HCT116 (cell line): ENCODE data around the gene DERA. TPM values are rescaled to one million over a fixed set of nuclear protein-coding genes. Genes with fewer than 3 reads are reported as not detected.

ENCODE experiments used
- ATAC-seq: fragments of 200-7000 bp; cut with Tn5 transposase; 2 replicates; pipeline ENCODE4 v1.9.1; 2020; ENCODE audit warnings: mild to moderate bottlenecking, moderate library complexity
- BruUV-seq: library from RNA; stranded (reverse); fragments of 400-500 nt; replicated peaks from 2 replicates; lab custom pipeline; 2021; lab: Mats Ljungman, UMichigan
- CTCF ChIA-PET: fragments of 300-600 bp; sonication (Branson Sonifier 250); formaldehyde crosslinking; loops from one replicate; lab custom pipeline; 2021; ENCODE audit warnings: antibody characterized with exemption; lab: Charles Lee
- POLR2A ChIA-PET: fragments of 300-600, 350-600 bp; sonication (Branson Sonifier 250); formaldehyde crosslinking; loops from one replicate; lab custom pipeline; 2021; ENCODE audit warnings: antibody characterized with exemption; lab: Charles Lee
- RAD21 ChIA-PET, 2 experiments: fragments of 300-600 bp; sonication (Branson Sonifier 250); formaldehyde crosslinking; loops; one replicate each; lab custom pipeline; 2023; ENCODE audit warnings: low total read pairs in 2 of 2; ENCODE audit not compliant: uncharacterized antibody in 2 of 2, unreplicated experiment in 2 of 2, low non-redundant PET in 1 of 2; lab: Charles Lee
- DNase-seq: peaks from one replicate; pipeline ENCODE4 v3.0.0-alpha.2; 2010; ENCODE audit warnings: low read depth, low spot score
- H2AFZ ChIP-seq: fragments of 200-600 bp; shearing (Covaris generic), sonication (generic); 2 replicates; pipeline ENCODE4 v1.6.1; 2017; ENCODE audit warnings: low read depth, mixed run types, mixed read lengths, antibody characterized with exemption, low read length; ENCODE audit not compliant: poor library complexity, severe bottlenecking
- H3K27ac ChIP-seq: 2 replicates; pipeline ENCODE4 v1.5.1; 2012; ENCODE audit warnings: low read depth, low read length
- H3K27me3 ChIP-seq: fragments of 200-600 bp; sonication (generic); 2 replicates; pipeline ENCODE4 v1.6.1; 2016; ENCODE audit warnings: mixed run types, low read length, mixed read lengths; ENCODE audit not compliant: insufficient read depth
- H3K36me3 ChIP-seq, 2 experiments: fragments of 200-500 bp in 1 of 2; fragments of 200-600 bp in 1 of 2; sonication (Bioruptor generic) in 1 of 2; sonication (generic) in 1 of 2; 2 replicates each; pipeline versions ENCODE4 v1.5.1 to v1.6.1; 2014 to 2016; ENCODE audit warnings: low read length in 2 of 2, inconsistent platforms in 1 of 2, mixed read lengths in 1 of 2, mixed run types in 1 of 2; ENCODE audit not compliant: insufficient read depth in 2 of 2, control insufficient read depth in 1 of 2
- H3K4me1 ChIP-seq, 2 experiments: fragments of 200-600 bp in 1 of 2; sonication (generic) in 1 of 2; 2 replicates each; pipeline versions ENCODE4 v1.5.1 to v1.6.1; 2012 to 2017; ENCODE audit warnings: low read length in 2 of 2, inconsistent platforms in 1 of 2, mild to moderate bottlenecking in 1 of 2, mixed read lengths in 1 of 2, mixed run types in 1 of 2, moderate library complexity in 1 of 2; ENCODE audit not compliant: insufficient read depth in 2 of 2, control insufficient read depth in 1 of 2
- H3K4me2 ChIP-seq: fragments of 200-600 bp; sonication (generic); 2 replicates; pipeline ENCODE4 v1.6.1; 2017; ENCODE audit warnings: mixed run types, low read length, mixed read lengths
- H3K4me3 ChIP-seq, 2 experiments: fragments of 200-600 bp in 1 of 2; sonication (generic) in 1 of 2; replicated peaks in 1 of 2; 2 replicates each; pipeline ENCODE4 v1.5.1; 2011 to 2016; ENCODE audit warnings: low read length in 2 of 2, control low read depth in 1 of 2, low read depth in 1 of 2, mild to moderate bottlenecking in 1 of 2, mixed read lengths in 1 of 2, mixed run types in 1 of 2
- H3K79me2 ChIP-seq: fragments of 200-600 bp; sonication (generic); 2 replicates; pipeline ENCODE4 v1.6.1; 2017; ENCODE audit warnings: mild to moderate bottlenecking, mixed run types, low read length, moderate library complexity, mixed read lengths; ENCODE audit not compliant: insufficient read depth
- H3K9ac ChIP-seq: fragments of 200-600 bp; sonication (generic); 2 replicates; pipeline ENCODE4 v1.6.1; 2016; ENCODE audit warnings: low read length, mixed read lengths
- H3K9me2 ChIP-seq: fragments of 200-600 bp; sonication (generic), shearing (Covaris generic); 2 replicates; pipeline ENCODE4 v1.6.1; 2017; ENCODE audit warnings: mixed run types, mild to moderate bottlenecking, moderate library complexity; ENCODE audit not compliant: insufficient read depth
- H3K9me3 ChIP-seq, 2 experiments: fragments of 200-500 bp in 1 of 2; fragments of 200-600 bp in 1 of 2; sonication (Bioruptor generic) in 1 of 2; sonication (generic) in 1 of 2; 2 replicates each; pipeline ENCODE4 v1.6.1; 2014 to 2017; ENCODE audit warnings: low read length in 2 of 2, mixed read lengths in 2 of 2, inconsistent platforms in 1 of 2, low read depth in 1 of 2, mild to moderate bottlenecking in 1 of 2, mixed run types in 1 of 2, moderate library complexity in 1 of 2; ENCODE audit not compliant: control insufficient read depth in 1 of 2, insufficient read depth in 1 of 2
- H4K20me1 ChIP-seq: fragments of 200-600 bp; sonication (generic), shearing (Covaris generic); 2 replicates; pipeline ENCODE4 v1.6.1; 2017; ENCODE audit warnings: mixed run types, mild to moderate bottlenecking, moderate library complexity; ENCODE audit not compliant: insufficient read depth
- CBX3 ChIP-seq: IDR thresholded peaks from 2 replicates; pipeline ENCODE4 v1.6.1; 2012; ENCODE audit warnings: low read depth
- CEBPB ChIP-seq: IDR thresholded peaks from 2 replicates; pipeline ENCODE4 v1.6.1; 2012; ENCODE audit warnings: low read depth
- EZH2 ChIP-seq: fragments of 200-600 bp; sonication (generic); IDR thresholded peaks from 2 replicates; pipeline ENCODE4 v1.6.1; 2017; ENCODE audit warnings: antibody characterized with exemption, mixed run types
- REST ChIP-seq: IDR thresholded peaks from 2 replicates; pipeline ENCODE4 v1.6.1; 2012; ENCODE audit warnings: low read depth
- SIN3A ChIP-seq: IDR thresholded peaks from 2 replicates; pipeline ENCODE4 v1.6.1; 2012; ENCODE audit warnings: low read depth
- ZNF274 ChIP-seq: fragments of 200-500 bp; sonication (Bioruptor generic); IDR thresholded peaks from 2 replicates; pipeline ENCODE4 v1.6.1; 2014; ENCODE audit warnings: mild to moderate bottlenecking, low read depth, low read length, inconsistent platforms
- intact Hi-C: fragments of 100-400 bp; cut with micrococcal nuclease; formaldehyde crosslinking; loops from 2 replicates; pipeline ENCODE4 v1.10.0; 2022
- total RNA-seq: library from RNA; stranded (reverse); gene quantifications from one replicate; pipeline ENCODE4 v1.2.1, GENCODE V29; 2021; ENCODE audit not compliant: unreplicated experiment

DERA gene
- total RNA-seq, 1 experiment from 2014 or later: 32.6 TPM

GRCh38 chr12:15887043-15887817 is 23.9 kb upstream of the DERA start:
- H3K9me2 ChIP-seq: no peaks in the 10 kb centered on the region
- BruUV-seq: no TSS peak
- peaks cover 20% of the 10 kb centered on the region; the same call in 1 of the 2 replicates for H4K20me1 ChIP-seq
- H3K27me3 ChIP-seq: no peaks in the 10 kb centered on the region
- POLR2A ChIA-PET: no interaction called here
- peaks cover 100% of the 10 kb centered on the region for H3K79me2 ChIP-seq
- no peaks in the 10 kb centered on the region for H3K9me3 ChIP-seq
- TF ChIP-seq SIN3A (no peak), CEBPB (no peak), ZNF274 (no peak), CBX3 (no peak), REST (no peak), EZH2 (no peak)
- TF ChIP-seq, all 23 proteins: peak for 0
- no peak overlapping the region for H3K27ac ChIP-seq
- ATAC-seq (no peak), DNase-seq (no peak)
- peaks cover 7 to 16% of the 10 kb centered on the region in 2 experiments for H3K4me1 ChIP-seq
- peaks cover 19 to 37% of the 10 kb centered on the region in 2 experiments; a peak in 3 of 4 replicates for H3K36me3 ChIP-seq
- H3K4me2 ChIP-seq: no peak overlapping the region
- H3K4me3 ChIP-seq: no peak overlapping the region
- RAD21 ChIA-PET: no interaction called here
- no peak overlapping the region for H2AFZ ChIP-seq
- intact Hi-C loops: no loop called here
- no peak overlapping the region for H3K9ac ChIP-seq
- CTCF ChIA-PET: interaction anchor here (3.1 kb wide), 1 partner anchor 12 kb away, joined by 16 read pairs; no protein-coding TSS in a partner anchor
